ENCODE results near the gene ZNF827.

- no peak for TF ChIP-seq CTCF (IDR thresholded peaks at IDR 0.05)
- no peak for TF ChIP-seq POLR2A (IDR thresholded peaks at IDR 0.05)
Observed at GRCh38 chr4:145719752-145720624, 218.6 kb downstream of the ZNF827 start.
